KMS-11 (cell line): ENCODE data around the gene ACADM.

Experiments
- H2AFZ ChIP-seq: fragments of 200-600 bp; sonication (generic); 2 replicates; pipeline ENCODE4 v1.6.1; 2016; ENCODE audit warnings: antibody characterized with exemption, mixed run types, low read depth
- H3K27ac ChIP-seq: fragments of 200-600 bp; sonication (generic); 2 replicates; pipeline ENCODE4 v1.6.1; 2016; ENCODE audit warnings: mild to moderate bottlenecking, mixed run types
- H3K27me3 ChIP-seq: fragments of 200-600 bp; sonication (generic); 2 replicates; pipeline ENCODE4 v1.6.1; 2017; ENCODE audit warnings: mild to moderate bottlenecking, low read depth, mixed run types, moderate library complexity; ENCODE audit not compliant: insufficient read depth
- H3K36me3 ChIP-seq: fragments of 200-600 bp; sonication (generic); 2 replicates; pipeline ENCODE4 v1.6.1; 2017; ENCODE audit warnings: mild to moderate bottlenecking, mixed run types; ENCODE audit not compliant: insufficient read depth
- H3K4me1 ChIP-seq: fragments of 200-600 bp; sonication (generic); 2 replicates; pipeline ENCODE4 v1.6.1; 2016; ENCODE audit warnings: mild to moderate bottlenecking, low read depth, mixed run types; ENCODE audit not compliant: poor library complexity, severe bottlenecking
- H3K4me2 ChIP-seq: fragments of 200-600 bp; sonication (generic); 2 replicates; pipeline ENCODE4 v1.7.0; 2016; ENCODE audit warnings: mild to moderate bottlenecking, mixed run types
- H3K4me3 ChIP-seq: fragments of 200-600 bp; sonication (generic); IDR thresholded peaks from 2 replicates; pipeline ENCODE4 v1.6.1; 2017; ENCODE audit warnings: low read depth, low read length, mixed read lengths; ENCODE audit not compliant: insufficient read depth
- H3K79me2 ChIP-seq: fragments of 200-600 bp; sonication (generic); 2 replicates; pipeline ENCODE4 v1.6.1; 2016; ENCODE audit warnings: low read depth, mixed run types; ENCODE audit not compliant: insufficient read depth
- H3K9ac ChIP-seq: fragments of 200-600 bp; sonication (generic); 2 replicates; pipeline ENCODE4 v1.6.1; 2016; ENCODE audit warnings: mild to moderate bottlenecking, mixed run types
- H4K20me1 ChIP-seq: fragments of 200-600 bp; sonication (generic); 2 replicates; pipeline ENCODE4 v1.6.1; 2016; ENCODE audit warnings: mild to moderate bottlenecking, mixed run types; ENCODE audit not compliant: insufficient read depth
- TF ChIP-seq, protein P1 (sequence below): fragments of 200-600 bp; sonication (generic); conservative IDR thresholded peaks from 2 replicates; pipeline ENCODE4 v1.6.1; 2017; ENCODE audit warnings: low read depth, mild to moderate bottlenecking, antibody characterized with exemption, low read length, moderate library complexity, mixed read lengths

Gene ACADM

GRCh38 chr1:75696000-75696399, 28.5 kb upstream of the ACADM start:
- Histone ChIP-seq H2AFZ (no peak overlapping the region), H3K27me3 (no peaks in the 10 kb centered on the region), H3K36me3 (no peaks in the 10 kb centered on the region), H3K4me2 (no peak overlapping the region), H3K79me2 (no peaks in the 10 kb centered on the region), H3K4me3 (no peak overlapping the region), H3K9ac (no peak overlapping the region), H3K27ac (no peak overlapping the region), H3K4me1 (no peaks in the 10 kb centered on the region), H4K20me1 (no peaks in the 10 kb centered on the region)
- TF ChIP-seq, protein P1, sequence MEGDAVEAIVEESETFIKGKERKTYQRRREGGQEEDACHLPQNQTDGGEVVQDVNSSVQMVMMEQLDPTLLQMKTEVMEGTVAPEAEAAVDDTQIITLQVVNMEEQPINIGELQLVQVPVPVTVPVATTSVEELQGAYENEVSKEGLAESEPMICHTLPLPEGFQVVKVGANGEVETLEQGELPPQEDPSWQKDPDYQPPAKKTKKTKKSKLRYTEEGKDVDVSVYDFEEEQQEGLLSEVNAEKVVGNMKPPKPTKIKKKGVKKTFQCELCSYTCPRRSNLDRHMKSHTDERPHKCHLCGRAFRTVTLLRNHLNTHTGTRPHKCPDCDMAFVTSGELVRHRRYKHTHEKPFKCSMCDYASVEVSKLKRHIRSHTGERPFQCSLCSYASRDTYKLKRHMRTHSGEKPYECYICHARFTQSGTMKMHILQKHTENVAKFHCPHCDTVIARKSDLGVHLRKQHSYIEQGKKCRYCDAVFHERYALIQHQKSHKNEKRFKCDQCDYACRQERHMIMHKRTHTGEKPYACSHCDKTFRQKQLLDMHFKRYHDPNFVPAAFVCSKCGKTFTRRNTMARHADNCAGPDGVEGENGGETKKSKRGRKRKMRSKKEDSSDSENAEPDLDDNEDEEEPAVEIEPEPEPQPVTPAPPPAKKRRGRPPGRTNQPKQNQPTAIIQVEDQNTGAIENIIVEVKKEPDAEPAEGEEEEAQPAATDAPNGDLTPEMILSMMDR, result no peak

GRCh38 chr1:75707191-75707590, 17.3 kb upstream of the ACADM start:
- Histone ChIP-seq H3K4me3 (no peak overlapping the region), H4K20me1 (no peaks in the 10 kb centered on the region), H3K27me3 (no peaks in the 10 kb centered on the region), H2AFZ (no peak overlapping the region), H3K36me3 (no peaks in the 10 kb centered on the region), H3K4me2 (no peak overlapping the region), H3K79me2 (no peaks in the 10 kb centered on the region), H3K9ac (no peak overlapping the region), H3K27ac (no peak overlapping the region), H3K4me1 (no peaks in the 10 kb centered on the region)
- TF ChIP-seq, protein P1, result no peak

DNA sequence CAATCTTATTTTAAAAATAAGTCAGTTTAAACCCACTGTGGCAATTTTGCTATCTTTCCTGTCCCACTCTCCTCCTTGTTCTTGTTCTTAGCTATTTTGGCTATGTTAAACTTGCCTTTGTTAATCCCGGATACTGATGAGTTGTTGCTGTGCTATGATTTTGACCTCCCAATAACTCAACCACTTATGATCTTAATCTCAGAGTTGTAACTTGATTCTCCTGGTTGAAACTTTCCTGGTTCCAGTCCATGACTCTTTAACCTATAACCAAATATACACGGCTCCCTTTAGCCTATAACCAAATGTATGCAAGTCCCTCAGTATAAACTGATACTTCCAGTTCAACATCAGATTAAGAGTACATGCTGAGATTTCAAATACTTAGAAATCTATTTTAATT, 15.6 kb upstream of the ACADM start:
- H3K4me3 ChIP-seq, result no peak overlapping the region
- no peak overlapping the region for H2AFZ ChIP-seq
- no peaks in the 10 kb centered on the region for H3K36me3 ChIP-seq
- no peaks in the 10 kb centered on the region for H3K4me1 ChIP-seq
- no peaks in the 10 kb centered on the region for H4K20me1 ChIP-seq
- TF ChIP-seq, protein P1, result no peak
- H3K9ac ChIP-seq, result no peak overlapping the region
- H3K27me3 ChIP-seq, result no peaks in the 10 kb centered on the region
- no peak overlapping the region for H3K4me2 ChIP-seq
- H3K79me2 ChIP-seq, result no peaks in the 10 kb centered on the region
- H3K27ac ChIP-seq, result no peak overlapping the region

DNA sequence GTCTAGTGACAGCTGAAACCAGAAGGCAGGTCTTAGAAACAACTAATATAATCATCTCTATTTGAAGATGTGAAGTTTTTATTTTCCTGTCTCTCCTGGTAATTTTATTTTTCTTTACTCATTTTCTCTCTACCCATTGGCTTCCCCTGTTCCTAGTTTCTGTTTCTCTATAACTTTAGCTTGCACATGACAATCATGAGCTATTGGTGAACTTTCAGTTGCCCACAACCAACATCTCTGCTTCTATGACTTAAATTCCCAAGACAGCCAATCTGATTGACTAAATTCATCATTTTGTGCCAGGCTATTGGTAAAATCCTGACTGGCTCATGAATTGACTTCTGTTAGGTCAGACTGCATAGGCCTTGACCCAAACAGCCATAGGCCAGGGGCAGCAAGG, 13.7 kb upstream of the ACADM start:
- TF ChIP-seq, protein P1, result no peak
- Histone ChIP-seq H3K4me3 (no peak overlapping the region), H3K4me2 (no peak overlapping the region), H3K79me2 (no peaks in the 10 kb centered on the region), H4K20me1 (no peaks in the 10 kb centered on the region), H3K27me3 (no peaks in the 10 kb centered on the region), H3K4me1 (no peaks in the 10 kb centered on the region), H3K36me3 (no peaks in the 10 kb centered on the region), H3K9ac (no peak overlapping the region), H3K27ac (no peak overlapping the region), H2AFZ (no peak overlapping the region)
